Measurements from ENCODE around the gene RNF157. TPM values are rescaled to one million over a fixed set of nuclear protein-coding genes. Genes with fewer than 3 reads are reported as not detected.

The RNF157 gene
- total and polyA plus RNA-seq, 9 of the 15 experiments (the other 6 are each of a cell fraction or from before 2014, with no cell fraction given), result 8.1 to 31.7 (median 20.8) TPM

DNA sequence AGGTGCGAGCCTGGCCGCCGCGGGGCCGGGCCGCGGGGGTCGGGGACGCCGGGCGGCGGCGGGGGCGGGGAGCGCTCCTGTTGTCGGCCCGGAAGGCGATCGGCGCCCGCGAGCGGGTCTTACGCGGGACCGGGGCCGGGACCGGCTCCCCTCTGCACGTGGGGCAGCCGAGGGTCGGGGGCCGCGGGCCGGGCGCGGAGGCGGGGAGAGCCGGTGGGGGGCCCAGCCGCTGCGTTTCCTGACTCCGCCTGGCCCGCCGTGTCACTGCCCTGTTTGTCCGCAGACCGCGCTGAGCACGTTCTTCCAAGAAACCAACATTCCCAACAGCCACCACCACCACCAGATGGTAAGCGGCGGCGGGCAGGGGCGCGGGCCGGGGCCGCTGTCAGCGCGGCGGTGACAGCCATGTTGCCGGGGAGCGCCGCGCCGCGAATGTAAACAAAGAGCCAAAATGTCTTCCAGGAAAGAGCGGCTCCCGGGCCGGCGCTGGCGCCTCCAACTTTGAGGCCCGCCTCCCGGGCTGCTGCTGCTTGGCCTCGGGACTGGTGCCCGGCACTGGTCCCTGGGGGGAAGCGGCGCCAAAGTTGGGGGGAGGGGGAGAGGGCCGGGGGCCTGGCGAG is 25.4 kb upstream of the RNF157 start:
- intact Hi-C loops (cut with micrococcal nuclease) (loop anchor here (5.0 kb wide), 2 partner anchors 68 to 83 kb away; no protein-coding TSS in a partner anchor), in situ Hi-C loops (cut with MboI) (no loop called here)
- H3K4me2 ChIP-seq (ENCODE audit: insufficient read depth, low read length), result peak overlapping the region; percentile 97; the same call in 1 of the 2 replicates
- H2AFZ ChIP-seq (ENCODE audit: low read depth, low read length), result no peak overlapping the region
- ATAC-seq (no peak), DNase-seq (ENCODE audit: extremely low read depth in 1 of 4, low spot score in 3 of 4) (peak; percentile 40 to 69 (median 64)), FAIRE-seq (no peak)
- ChIA-PET CTCF (ENCODE audit: low intra/inter-chr PET ratio) (no interaction called here), POLR2A (interaction anchor here (0.6 to 10.6 kb wide), 22 partner anchors 9 to 453 kb away, joined by 3 to 227 read pairs (median 8); partner anchors contain the start of gene RNF157)
- H3K9me3 ChIP-seq (replicated peaks; ENCODE audit: control insufficient read depth, insufficient read depth, low read depth, low read length), result no peaks in the 10 kb centered on the region
- peak overlapping the region; percentile 91 for H3K4me3 ChIP-seq
- H3K9me1 ChIP-seq (ENCODE audit: control insufficient read depth, insufficient read depth, low read length), result no peaks in the 10 kb centered on the region
- peaks cover 43 to 44% of the 10 kb centered on the region in 2 experiments for H3K4me1 ChIP-seq (replicated peaks in 1 of 2; ENCODE audit: control insufficient read depth in 2 of 2, insufficient read depth in 2 of 2, low read length in 2 of 2)
- H4K20me1 ChIP-seq (replicated peaks; ENCODE audit: control insufficient read depth, insufficient read depth, low read length), result no peaks in the 10 kb centered on the region
- peaks cover 33% of the 10 kb centered on the region for H3K36me3 ChIP-seq (ENCODE audit: control insufficient read depth, insufficient read depth, low read length)
- no TSS peak for BruUV-seq (replicated peaks)
- peak overlapping the region; percentile 81 for H3K27ac ChIP-seq (ENCODE audit: extremely low read depth, low read depth, low read length)
- H3K79me2 ChIP-seq (ENCODE audit: control insufficient read depth, insufficient read depth, low read length), result peaks cover 53% of the 10 kb centered on the region
- peak overlapping the region; percentile 81 to 96; a peak in 3 of 4 replicates for H3K9ac ChIP-seq (ENCODE audit: insufficient read depth in 1 of 2, low read depth in 2 of 2, low read length in 2 of 2)
- no peaks in the 10 kb centered on the region for H3K27me3 ChIP-seq (ENCODE audit: control insufficient read depth in 2 of 2, insufficient read depth in 2 of 2, low read length in 2 of 2)
- WGBS (ENCODE audit: insufficient coverage, low coverage, missing lambda C conversion rate), result 4% methylated on average over 34 of the region's 76 CpGs
- TF ChIP-seq PRPF4 (IDR thresholded peaks at IDR 0.05; ENCODE audit: insufficient read depth, low read depth, low read length, poor library complexity, severe bottlenecking) (peak; percentile 38), ZNF354B (CRISPR knock-in tag; IDR thresholded peaks at IDR 0.05) (no peak), ESRRA (IDR thresholded peaks at IDR 0.05; ENCODE audit: borderline replicate concordance, low read depth) (no peak), HDAC3 (IDR thresholded peaks at IDR 0.05; ENCODE audit: borderline replicate concordance, partially characterized antibody) (no peak), ZNF431 (CRISPR knock-in tag; IDR thresholded peaks at IDR 0.05) (no peak), ZNF77 (CRISPR knock-in tag; IDR thresholded peaks at IDR 0.05) (no peak), ZNF589 (CRISPR knock-in tag; IDR thresholded peaks at IDR 0.05; ENCODE audit: low read depth) (no peak), BCOR (IDR thresholded peaks at IDR 0.05) (no peak), OTX1 (CRISPR knock-in tag; IDR thresholded peaks at IDR 0.05) (no peak), ZNF668 (CRISPR knock-in tag; IDR thresholded peaks at IDR 0.05) (no peak), BRCA1 (IDR thresholded peaks at IDR 0.05) (no peak), BRCA1 (CRISPR knock-in tag; IDR thresholded peaks at IDR 0.05) (no peak), ATF1 (CRISPR knock-in tag; IDR thresholded peaks at IDR 0.05) (no peak), ATF1 (tag; IDR thresholded peaks at IDR 0.05) (no peak), RAD51 (IDR thresholded peaks at IDR 0.05; ENCODE audit: borderline replicate concordance, low read depth) (no peak)
- TF ChIP-seq, protein P1, sequence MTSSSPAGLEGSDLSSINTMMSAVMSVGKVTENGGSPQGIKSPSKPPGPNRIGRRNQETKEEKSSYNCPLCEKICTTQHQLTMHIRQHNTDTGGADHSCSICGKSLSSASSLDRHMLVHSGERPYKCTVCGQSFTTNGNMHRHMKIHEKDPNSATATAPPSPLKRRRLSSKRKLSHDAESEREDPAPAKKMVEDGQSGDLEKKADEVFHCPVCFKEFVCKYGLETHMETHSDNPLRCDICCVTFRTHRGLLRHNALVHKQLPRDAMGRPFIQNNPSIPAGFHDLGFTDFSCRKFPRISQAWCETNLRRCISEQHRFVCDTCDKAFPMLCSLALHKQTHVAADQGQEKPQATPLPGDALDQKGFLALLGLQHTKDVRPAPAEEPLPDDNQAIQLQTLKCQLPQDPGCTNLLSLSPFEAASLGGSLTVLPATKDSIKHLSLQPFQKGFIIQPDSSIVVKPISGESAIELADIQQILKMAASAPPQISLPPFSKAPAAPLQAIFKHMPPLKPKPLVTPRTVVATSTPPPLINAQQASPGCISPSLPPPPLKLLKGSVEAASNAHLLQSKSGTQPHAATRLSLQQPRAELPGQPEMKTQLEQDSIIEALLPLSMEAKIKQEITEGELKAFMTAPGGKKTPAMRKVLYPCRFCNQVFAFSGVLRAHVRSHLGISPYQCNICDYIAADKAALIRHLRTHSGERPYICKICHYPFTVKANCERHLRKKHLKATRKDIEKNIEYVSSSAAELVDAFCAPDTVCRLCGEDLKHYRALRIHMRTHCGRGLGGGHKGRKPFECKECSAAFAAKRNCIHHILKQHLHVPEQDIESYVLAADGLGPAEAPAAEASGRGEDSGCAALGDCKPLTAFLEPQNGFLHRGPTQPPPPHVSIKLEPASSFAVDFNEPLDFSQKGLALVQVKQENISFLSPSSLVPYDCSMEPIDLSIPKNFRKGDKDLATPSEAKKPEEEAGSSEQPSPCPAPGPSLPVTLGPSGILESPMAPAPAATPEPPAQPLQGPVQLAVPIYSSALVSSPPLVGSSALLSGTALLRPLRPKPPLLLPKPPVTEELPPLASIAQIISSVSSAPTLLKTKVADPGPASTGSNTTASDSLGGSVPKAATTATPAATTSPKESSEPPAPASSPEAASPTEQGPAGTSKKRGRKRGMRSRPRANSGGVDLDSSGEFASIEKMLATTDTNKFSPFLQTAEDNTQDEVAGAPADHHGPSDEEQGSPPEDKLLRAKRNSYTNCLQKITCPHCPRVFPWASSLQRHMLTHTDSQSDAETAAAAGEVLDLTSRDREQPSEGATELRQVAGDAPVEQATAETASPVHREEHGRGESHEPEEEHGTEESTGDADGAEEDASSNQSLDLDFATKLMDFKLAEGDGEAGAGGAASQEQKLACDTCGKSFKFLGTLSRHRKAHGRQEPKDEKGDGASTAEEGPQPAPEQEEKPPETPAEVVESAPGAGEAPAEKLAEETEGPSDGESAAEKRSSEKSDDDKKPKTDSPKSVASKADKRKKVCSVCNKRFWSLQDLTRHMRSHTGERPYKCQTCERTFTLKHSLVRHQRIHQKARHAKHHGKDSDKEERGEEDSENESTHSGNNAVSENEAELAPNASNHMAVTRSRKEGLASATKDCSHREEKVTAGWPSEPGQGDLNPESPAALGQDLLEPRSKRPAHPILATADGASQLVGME (CRISPR knock-in tag; IDR thresholded peaks at IDR 0.05), result no peak
